Endodermal cell (in vitro differentiated cells): Measurements from ENCODE around the gene BCL11A. TPM values are rescaled to one million over a fixed set of nuclear protein-coding genes. Genes with fewer than 3 reads are reported as not detected.

Experiments
- DNase-seq: peaks from one replicate; pipeline ENCODE4 v3.0.0-alpha.2; 2017
- H3K27ac ChIP-seq: 2 replicates; pipeline ENCODE4 v1.5.1; 2013; ENCODE audit warnings: mild to moderate bottlenecking, low read depth, low read length, moderate library complexity
- H3K27me3 ChIP-seq: 2 replicates; pipeline ENCODE4 v1.6.1; 2013; ENCODE audit warnings: mild to moderate bottlenecking, low read length, moderate library complexity; ENCODE audit not compliant: insufficient read depth, control insufficient read depth, poor library complexity, severe bottlenecking
- H3K36me3 ChIP-seq: 2 replicates; pipeline ENCODE4 v1.7.0; 2013; ENCODE audit warnings: mild to moderate bottlenecking, low read length, moderate library complexity; ENCODE audit not compliant: control insufficient read depth, insufficient read depth
- H3K4me1 ChIP-seq: one replicate; pipeline ENCODE4 v1.7.0; 2013; ENCODE audit warnings: low read length; ENCODE audit not compliant: control insufficient read depth, insufficient read depth
- H3K4me3 ChIP-seq: 2 replicates; pipeline ENCODE4 v1.5.1; 2013; ENCODE audit warnings: mild to moderate bottlenecking, low read length, moderate library complexity
- H3K9ac ChIP-seq: 2 replicates; pipeline ENCODE4 v1.6.1; 2013; ENCODE audit warnings: mild to moderate bottlenecking, low read length, moderate library complexity; ENCODE audit not compliant: poor library complexity, severe bottlenecking; ENCODE audit errors: extremely low read depth
- H3K9me3 ChIP-seq: 2 replicates; pipeline ENCODE4 v1.6.1; 2013; ENCODE audit warnings: mild to moderate bottlenecking, low read length, moderate library complexity; ENCODE audit not compliant: control insufficient read depth
- H3K27ac Mint-ChIP-seq: 2 replicates; pipeline ENCODE4 v1.8.0; 2020; ENCODE audit warnings: mixed read lengths
- H3K27me3 Mint-ChIP-seq: 2 replicates; pipeline ENCODE4 v1.8.0; 2021; ENCODE audit warnings: mild to moderate bottlenecking, mixed read lengths; ENCODE audit not compliant: insufficient read depth
- H3K36me3 Mint-ChIP-seq: 2 replicates; pipeline ENCODE4 v1.8.0; 2020; ENCODE audit warnings: low read depth, mixed read lengths
- H3K4me1 Mint-ChIP-seq: 2 replicates; pipeline ENCODE4 v1.8.0; 2020; ENCODE audit warnings: mixed read lengths
- H3K4me3 Mint-ChIP-seq: 2 replicates; pipeline ENCODE4 v1.8.0; 2020; ENCODE audit warnings: mild to moderate bottlenecking, moderate library complexity, mixed read lengths
- H3K9me3 Mint-ChIP-seq: 2 replicates; pipeline ENCODE4 v1.8.0; 2020; ENCODE audit warnings: mild to moderate bottlenecking, mixed read lengths
- WGBS, 2 experiments: methylation state at CpG; one replicate each; pipeline versions ENCODE4 v1.1.5 to v1.1.7; 2013; ENCODE audit warnings: missing lambda C conversion rate in 2 of 2, mixed read lengths in 1 of 2; ENCODE audit not compliant: insufficient coverage in 1 of 2, insufficient read length in 1 of 2; 5-methylcytosine and 5-hydroxymethylcytosine counted together
- total RNA-seq, 2 donors: library from RNA; stranded (reverse); fragmentation: NEBNext Ultra II Directional in 1 of 2; extraction: Animal tissue kit (Norgen Biotek cat#: 25700) in 1 of 2; gene quantifications; 2 replicates in 1 of 2; 3 replicates in 1 of 2; pipeline ENCODE4 v1.2.1, GENCODE V29; 2021
- TF ChIP-seq, protein P1 (sequence below): fragments of 200-600 bp; sonication (generic); conservative IDR thresholded peaks from 2 replicates; pipeline ENCODE4 v1.5.0; 2021; ENCODE audit warnings: antibody characterized with exemption, mild to moderate bottlenecking

The BCL11A gene
- total RNA-seq, 2 donors from 2014 or later, result 14.7 to 16.3 TPM

DNA sequence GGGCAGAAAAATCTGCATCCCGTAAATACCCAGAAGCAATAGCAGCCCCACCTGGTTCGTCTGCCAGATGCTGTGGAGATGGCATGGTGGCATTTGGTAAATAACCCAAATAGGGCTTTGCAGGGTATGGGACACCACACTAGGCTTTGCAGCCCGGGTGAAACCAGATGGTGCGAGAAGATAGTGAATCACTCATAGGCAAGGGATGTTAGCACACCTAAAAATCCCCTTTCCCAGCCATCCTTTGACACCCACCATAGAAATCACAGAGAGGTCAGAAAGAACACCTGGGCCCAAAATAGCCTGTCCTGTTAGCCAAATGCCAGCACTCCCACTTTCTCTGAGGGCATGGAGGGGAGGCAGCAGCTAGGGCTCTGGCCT lies 47.6 kb downstream of the BCL11A start:
- H3K9ac ChIP-seq, result no peak overlapping the region
- H3K9me3 ChIP-seq, result no peaks in the 10 kb centered on the region
- no peak overlapping the region for H3K27ac Mint-ChIP-seq
- H3K4me1 Mint-ChIP-seq, result peaks cover 20% of the 10 kb centered on the region
- H3K9me3 Mint-ChIP-seq, result no peaks in the 10 kb centered on the region
- WGBS, 2 experiments, result 40 to 90% methylated on average over 1 to 4 of the region's 4 CpGs
- H3K27me3 ChIP-seq, result no peaks in the 10 kb centered on the region
- no peak overlapping the region for H3K4me3 Mint-ChIP-seq
- DNase-seq, result no peak
- no peaks in the 10 kb centered on the region for H3K36me3 Mint-ChIP-seq
- no peaks in the 10 kb centered on the region for H3K4me1 ChIP-seq
- peaks cover 14% of the 10 kb centered on the region for H3K27me3 Mint-ChIP-seq
- TF ChIP-seq, protein P1, sequence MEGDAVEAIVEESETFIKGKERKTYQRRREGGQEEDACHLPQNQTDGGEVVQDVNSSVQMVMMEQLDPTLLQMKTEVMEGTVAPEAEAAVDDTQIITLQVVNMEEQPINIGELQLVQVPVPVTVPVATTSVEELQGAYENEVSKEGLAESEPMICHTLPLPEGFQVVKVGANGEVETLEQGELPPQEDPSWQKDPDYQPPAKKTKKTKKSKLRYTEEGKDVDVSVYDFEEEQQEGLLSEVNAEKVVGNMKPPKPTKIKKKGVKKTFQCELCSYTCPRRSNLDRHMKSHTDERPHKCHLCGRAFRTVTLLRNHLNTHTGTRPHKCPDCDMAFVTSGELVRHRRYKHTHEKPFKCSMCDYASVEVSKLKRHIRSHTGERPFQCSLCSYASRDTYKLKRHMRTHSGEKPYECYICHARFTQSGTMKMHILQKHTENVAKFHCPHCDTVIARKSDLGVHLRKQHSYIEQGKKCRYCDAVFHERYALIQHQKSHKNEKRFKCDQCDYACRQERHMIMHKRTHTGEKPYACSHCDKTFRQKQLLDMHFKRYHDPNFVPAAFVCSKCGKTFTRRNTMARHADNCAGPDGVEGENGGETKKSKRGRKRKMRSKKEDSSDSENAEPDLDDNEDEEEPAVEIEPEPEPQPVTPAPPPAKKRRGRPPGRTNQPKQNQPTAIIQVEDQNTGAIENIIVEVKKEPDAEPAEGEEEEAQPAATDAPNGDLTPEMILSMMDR, result no peak
- H3K36me3 ChIP-seq, result no peaks in the 10 kb centered on the region
- no peak overlapping the region for H3K27ac ChIP-seq
- no peak overlapping the region for H3K4me3 ChIP-seq

DNA sequence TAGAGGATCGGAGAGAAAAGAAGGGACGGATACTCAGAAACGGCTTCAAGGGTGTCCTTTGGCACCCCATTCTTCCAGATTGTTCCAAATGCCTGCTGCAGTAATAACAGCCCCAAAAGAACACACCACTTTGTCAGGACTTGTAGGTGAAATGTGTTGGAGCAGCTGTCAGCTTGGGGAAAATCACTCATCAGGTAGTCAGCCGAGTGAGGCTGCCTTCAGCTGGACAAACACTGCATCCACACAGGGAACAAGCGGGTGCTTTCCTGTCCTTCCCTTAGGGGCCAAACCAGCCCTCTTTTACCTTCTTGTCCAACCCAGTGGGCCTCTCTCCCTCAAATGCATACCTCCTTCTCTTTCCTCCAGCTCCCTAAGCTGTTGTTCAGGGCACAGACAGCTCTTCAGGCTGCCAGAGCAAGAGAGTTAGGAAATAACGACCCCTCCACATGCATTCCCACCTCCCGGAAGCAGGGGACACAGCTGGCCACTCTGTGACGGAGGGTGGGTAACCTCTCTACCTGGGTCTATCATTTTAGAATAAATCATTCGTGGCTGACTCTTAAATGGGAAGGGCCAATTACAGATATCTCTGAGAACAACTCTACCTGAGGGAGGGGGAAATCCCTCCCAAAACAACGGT lies 48.1 kb downstream of the BCL11A start:
- TF ChIP-seq, protein P1, result no peak
- no peaks in the 10 kb centered on the region for H3K9me3 ChIP-seq
- Mint-ChIP-seq H3K27me3 (peaks cover 14% of the 10 kb centered on the region), H3K36me3 (no peaks in the 10 kb centered on the region), H3K27ac (no peak overlapping the region), H3K4me1 (peaks cover 20% of the 10 kb centered on the region), H3K9me3 (no peaks in the 10 kb centered on the region), H3K4me3 (no peak overlapping the region)
- 87 to 90% methylated on average over 7 to 10 of the region's 10 CpGs for WGBS, 2 experiments
- DNase-seq, result no peak
- no peak overlapping the region for H3K27ac ChIP-seq
- H3K9ac ChIP-seq, result no peak overlapping the region
- H3K36me3 ChIP-seq, result no peaks in the 10 kb centered on the region
- no peaks in the 10 kb centered on the region for H3K27me3 ChIP-seq
- no peaks in the 10 kb centered on the region for H3K4me1 ChIP-seq
- no peak overlapping the region for H3K4me3 ChIP-seq

DNA sequence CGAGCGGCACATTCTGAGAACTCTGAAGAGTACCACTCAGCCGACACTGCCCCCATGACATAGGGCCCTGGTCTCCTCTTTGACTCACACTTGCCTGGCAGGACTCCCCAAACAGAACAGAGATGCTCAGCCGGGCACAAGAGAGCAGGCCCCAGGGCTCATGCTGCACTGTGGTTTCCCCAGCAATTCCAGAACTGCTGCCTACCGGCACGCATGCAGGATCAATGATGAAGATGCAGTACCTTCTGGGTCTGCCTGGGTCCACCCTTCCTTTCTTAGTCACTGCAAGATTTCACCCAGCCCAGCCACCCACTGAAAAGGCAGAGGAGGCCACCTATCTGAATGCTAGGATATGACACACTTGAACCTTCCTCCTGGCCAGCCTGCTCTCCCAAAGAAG lies 49.4 kb downstream of the BCL11A start:
- Mint-ChIP-seq H3K4me1 (peaks cover 13% of the 10 kb centered on the region), H3K4me3 (no peak overlapping the region), H3K27ac (no peak overlapping the region), H3K27me3 (peaks cover 7% of the 10 kb centered on the region), H3K9me3 (no peaks in the 10 kb centered on the region), H3K36me3 (peaks cover 1% of the 10 kb centered on the region)
- no peak overlapping the region for H3K27ac ChIP-seq
- no peak overlapping the region for H3K9ac ChIP-seq
- H3K36me3 ChIP-seq, result no peaks in the 10 kb centered on the region
- H3K27me3 ChIP-seq, result no peaks in the 10 kb centered on the region
- H3K4me3 ChIP-seq, result no peak overlapping the region
- no peaks in the 10 kb centered on the region for H3K9me3 ChIP-seq
- H3K4me1 ChIP-seq, result no peaks in the 10 kb centered on the region
- TF ChIP-seq, protein P1, result peak; percentile 65
- WGBS, 2 experiments, result 89 to 90% methylated on average over 6 of the region's 6 CpGs
- peak; percentile 66 for DNase-seq
